Small intestine (tissue), 7 donors: ENCODE measurements around the gene SMIM17. TPM values are rescaled to one million over a fixed set of nuclear protein-coding genes. Genes with fewer than 3 reads are reported as not detected.

Experiments used
- DNase-seq, 2 donors: peaks; one replicate each; pipeline versions ENCODE4 v3.0.0 to v3.0.0-alpha.2; 2013
- FAIRE-seq: peaks from 2 replicates; lab custom pipeline; 2012; peaks lifted over from hg19 to GRCh38; lab: Jason Lieb, UNC
- H3K27ac ChIP-seq, 3 donors: one replicate each; pipeline ENCODE4 v1.5.1; 2013; ENCODE audit warnings: low read length in 2 of 3, mild to moderate bottlenecking in 2 of 3, control low read depth in 1 of 3, inconsistent platforms in 1 of 3, low read depth in 1 of 3, moderate library complexity in 1 of 3
- H3K27me3 ChIP-seq, 3 donors: one replicate each; pipeline ENCODE4 v1.6.1; 2013; ENCODE audit warnings: low read length in 3 of 3, inconsistent platforms in 1 of 3; ENCODE audit not compliant: control insufficient read depth in 3 of 3, insufficient read depth in 3 of 3
- H3K36me3 ChIP-seq, 3 donors: one replicate each; pipeline ENCODE4 v1.6.1; 2013; ENCODE audit warnings: low read length in 3 of 3, inconsistent platforms in 1 of 3, low read depth in 1 of 3, mild to moderate bottlenecking in 1 of 3, moderate library complexity in 1 of 3; ENCODE audit not compliant: control insufficient read depth in 3 of 3, insufficient read depth in 2 of 3
- H3K4me1 ChIP-seq, 3 donors: one replicate each; pipeline ENCODE4 v1.6.1; 2013; ENCODE audit warnings: low read length in 2 of 3, inconsistent platforms in 1 of 3, low read depth in 1 of 3, mild to moderate bottlenecking in 1 of 3, moderate library complexity in 1 of 3; ENCODE audit not compliant: control insufficient read depth in 3 of 3, insufficient read depth in 2 of 3
- H3K4me3 ChIP-seq, 3 donors: one replicate each; pipeline ENCODE4 v1.5.1; 2013; ENCODE audit warnings: low read length in 3 of 3, control low read depth in 1 of 3, inconsistent platforms in 1 of 3, low read depth in 1 of 3, mild to moderate bottlenecking in 1 of 3, moderate library complexity in 1 of 3
- H3K9me3 ChIP-seq, 2 donors: one replicate each; pipeline ENCODE4 v1.6.1; 2013; ENCODE audit warnings: low read depth in 1 of 2, low read length in 1 of 2; ENCODE audit not compliant: control insufficient read depth in 2 of 2, insufficient read depth in 1 of 2
- WGBS, 3 donors: extraction: QIAGEN DNeasy Blood & Tissue Kit; methylation state at CpG; one replicate each; pipeline ENCODE4 v1.1.7; 2013; 5-methylcytosine and 5-hydroxymethylcytosine counted together
- polyA plus RNA-seq, 4 donors: library from polyadenylated mRNA; stranded (reverse) in 3 of 4; unstranded in 1 of 4; fragments of 200-250 nt in 3 of 4; fragments of 120-200 nt in 1 of 4; gene quantifications; one replicate each; pipeline versions ENCODE4 v1.2.1 to v1.2.3, GENCODE V29; 2013
- donor health status: healthy with polysubstance abuse.
- donor health status: control.
- donor health status: control.
- donor health status: Bipolar disorder and iron deficiency.
- donor health status: healthy.

The SMIM17 gene
- polyA plus RNA-seq, 4 donors = 0.09 to 0.55 TPM; not detected in 2

DNA sequence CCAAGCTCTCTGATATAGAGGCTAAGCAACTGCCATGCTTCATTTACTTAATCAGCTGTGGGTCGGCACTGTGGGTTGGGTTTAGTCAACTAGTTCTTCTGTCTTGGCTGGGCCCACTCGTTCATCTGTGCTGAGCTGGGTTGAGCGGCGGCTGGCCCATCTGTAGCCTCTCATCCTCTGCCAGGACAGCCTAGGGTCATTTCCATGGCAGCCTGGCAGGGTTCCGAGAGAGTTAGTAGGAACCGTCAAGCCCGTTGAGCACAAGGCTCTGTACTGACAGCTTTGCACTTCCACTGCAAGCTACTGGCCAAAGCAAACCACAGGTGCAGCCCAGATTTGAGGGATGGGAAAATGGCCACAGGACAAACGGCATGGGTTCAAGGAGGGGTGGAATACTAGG, 35.2 kb downstream of the SMIM17 start:
- no peak for FAIRE-seq
- no peaks in the 10 kb centered on the region for H3K27me3 ChIP-seq
- WGBS, 3 donors = 83 to 91% (median 88%) methylated on average over 8 of the region's 8 CpGs
- no peak overlapping the region for H3K4me3 ChIP-seq
- no peak overlapping the region for H3K27ac ChIP-seq
- H3K36me3 ChIP-seq = no peaks in the 10 kb centered on the region
- DNase-seq = no peak
- H3K9me3 ChIP-seq = peaks cover 0 to 3% of the 10 kb centered on the region in 2 donors
- H3K4me1 ChIP-seq = no peaks in the 10 kb centered on the region

DNA sequence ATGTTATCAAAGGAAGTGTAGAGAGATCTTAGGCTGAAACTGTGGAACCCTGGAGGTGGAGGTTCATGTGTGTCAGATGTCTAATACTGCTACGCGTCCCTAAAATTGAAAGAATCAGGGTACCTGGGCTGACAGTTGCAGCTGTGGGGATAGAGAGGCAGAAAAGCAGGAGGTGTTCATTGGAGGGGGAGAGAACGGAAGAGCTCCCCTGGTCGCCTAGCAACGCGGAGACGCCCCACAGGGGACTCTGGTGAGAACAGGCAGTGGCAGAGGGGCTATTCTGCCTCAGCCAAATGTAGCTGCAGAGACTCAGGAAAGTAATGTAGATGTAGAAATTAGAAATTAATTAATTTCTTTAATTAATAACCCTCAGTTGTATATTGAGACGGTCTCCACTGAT, 38.7 kb downstream of the SMIM17 start:
- no peak for DNase-seq
- Histone ChIP-seq H3K9me3 (peaks cover 0 to 3% of the 10 kb centered on the region in 2 donors), H3K27me3 (no peaks in the 10 kb centered on the region), H3K27ac (no peak overlapping the region), H3K36me3 (no peaks in the 10 kb centered on the region), H3K4me3 (no peak overlapping the region), H3K4me1 (no peaks in the 10 kb centered on the region)
- no peak for FAIRE-seq
- 60 to 83% (median 82%) methylated on average over 8 of the region's 8 CpGs for WGBS, 3 donors

- Histone ChIP-seq H3K27ac (no peak overlapping the region), H3K27me3 (no peaks in the 10 kb centered on the region), H3K36me3 (no peaks in the 10 kb centered on the region), H3K9me3 (peaks cover 0 to 3% of the 10 kb centered on the region in 2 donors), H3K4me1 (no peaks in the 10 kb centered on the region), H3K4me3 (no peak overlapping the region)
- FAIRE-seq (no peak), DNase-seq (no peak)
- WGBS, 3 donors = 65 to 67% (median 65%) methylated on average over 7 of the region's 7 CpGs
These were observed 40.2 kb downstream of the SMIM17 start for GRCh38 chr19:56683116-56683515.

- FAIRE-seq (no peak), DNase-seq (no peak)
- Histone ChIP-seq H3K27me3 (no peaks in the 10 kb centered on the region), H3K27ac (no peak overlapping the region), H3K4me3 (no peak overlapping the region), H3K36me3 (no peaks in the 10 kb centered on the region), H3K4me1 (no peaks in the 10 kb centered on the region), H3K9me3 (no peaks in the 10 kb centered on the region)
- 80 to 82% (median 80%) methylated on average over 8 of the region's 8 CpGs for WGBS, 3 donors
These were observed 44.1 kb downstream of the SMIM17 start for GRCh38 chr19:56687031-56687430.

DNA sequence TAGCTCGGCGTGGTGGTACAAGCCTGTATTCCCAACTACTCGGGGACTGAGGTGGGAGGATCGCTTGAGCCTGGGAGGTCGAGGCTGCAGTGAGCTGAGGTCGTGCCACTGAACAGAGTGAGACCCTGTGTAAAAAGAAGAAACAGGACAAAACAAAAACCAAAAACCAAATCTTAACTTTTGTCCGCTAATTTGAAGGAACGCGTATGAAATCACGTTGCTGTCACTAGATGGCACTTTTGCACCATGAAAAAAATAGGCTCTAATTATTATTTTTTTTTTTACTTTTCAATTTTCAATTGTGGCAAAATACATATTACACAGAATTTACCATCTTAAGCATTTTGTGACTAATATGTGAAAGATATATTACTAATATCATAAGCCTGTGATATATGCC, 46.2 kb downstream of the SMIM17 start:
- Histone ChIP-seq H3K4me1 (no peaks in the 10 kb centered on the region), H3K27me3 (no peaks in the 10 kb centered on the region), H3K4me3 (no peak overlapping the region), H3K27ac (no peak overlapping the region), H3K36me3 (no peaks in the 10 kb centered on the region), H3K9me3 (no peaks in the 10 kb centered on the region)
- DNase-seq = no peak
- 74 to 83% (median 77%) methylated on average over 10 of the region's 10 CpGs for WGBS, 3 donors
- no peak for FAIRE-seq

- Histone ChIP-seq H3K27ac (no peak overlapping the region), H3K9me3 (no peaks in the 10 kb centered on the region), H3K36me3 (no peaks in the 10 kb centered on the region), H3K4me1 (no peaks in the 10 kb centered on the region), H3K4me3 (no peak overlapping the region), H3K27me3 (no peaks in the 10 kb centered on the region)
- DNase-seq (no peak), FAIRE-seq (no peak)
- 69 to 78% (median 77%) methylated on average over 10 of the region's 10 CpGs for WGBS, 3 donors
These were observed 47.7 kb downstream of the SMIM17 start for GRCh38 chr19:56690670-56691069.

DNA sequence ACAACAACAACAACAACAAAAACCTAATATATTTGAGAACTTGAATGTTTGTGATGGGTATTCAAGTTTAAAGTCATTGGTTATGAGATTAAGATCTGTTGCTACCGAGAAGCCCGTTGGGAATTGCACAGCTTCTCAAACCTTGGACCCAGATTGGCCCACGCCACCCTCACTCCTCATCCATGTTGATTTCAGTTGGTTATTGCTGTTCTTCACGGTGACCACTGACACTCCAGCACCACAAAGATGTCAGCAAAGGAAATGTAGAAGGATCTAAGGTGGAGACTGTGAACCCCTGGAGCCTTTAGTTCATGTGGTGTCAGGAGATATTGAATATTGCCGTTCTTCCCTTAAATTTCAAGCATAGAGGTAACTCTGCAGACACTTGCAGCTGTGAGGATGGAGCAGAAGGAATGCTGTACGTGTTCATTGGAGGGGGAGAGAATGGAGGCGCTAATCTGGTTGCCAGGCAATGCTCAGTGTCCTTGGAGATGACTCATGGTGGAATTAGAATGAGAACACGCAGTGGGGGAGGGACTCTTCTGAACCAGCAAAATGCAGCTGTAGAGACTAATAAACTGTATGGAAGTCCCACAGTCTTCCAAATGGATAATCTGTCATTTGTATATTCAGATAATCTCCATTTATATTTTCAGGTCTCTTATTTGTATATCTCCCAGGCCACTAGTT, 49.4 kb downstream of the SMIM17 start:
- no peak overlapping the region for H3K27ac ChIP-seq
- WGBS, 3 donors = 45 to 67% (median 48%) methylated on average over 8 of the region's 8 CpGs
- DNase-seq (no peak), FAIRE-seq (no peak)
- H3K4me3 ChIP-seq = no peak overlapping the region
- no peaks in the 10 kb centered on the region for H3K4me1 ChIP-seq
- H3K27me3 ChIP-seq = no peaks in the 10 kb centered on the region
- no peaks in the 10 kb centered on the region for H3K9me3 ChIP-seq
- H3K36me3 ChIP-seq = no peaks in the 10 kb centered on the region

DNA sequence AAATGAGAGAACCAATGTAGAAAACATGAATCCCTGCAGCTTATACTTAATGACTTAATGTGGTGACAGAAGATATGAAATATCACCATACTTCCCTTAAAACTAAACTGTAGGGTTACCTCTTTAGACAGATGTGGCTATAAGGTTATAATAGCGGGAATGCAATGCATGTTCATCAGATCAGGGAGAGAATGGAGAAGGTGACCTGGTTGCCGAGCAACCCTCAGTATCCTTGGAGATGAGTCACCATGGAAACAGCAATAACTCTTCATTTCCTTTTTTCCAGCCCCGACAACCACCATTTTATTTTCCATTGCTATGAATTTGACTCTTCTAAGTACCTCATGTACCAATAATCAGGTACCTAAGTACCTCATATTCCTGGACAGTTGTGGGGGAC, 56.6 kb downstream of the SMIM17 start:
- Histone ChIP-seq H3K4me3 (no peak overlapping the region), H3K36me3 (no peaks in the 10 kb centered on the region), H3K4me1 (no peaks in the 10 kb centered on the region), H3K27ac (no peak overlapping the region), H3K27me3 (no peaks in the 10 kb centered on the region), H3K9me3 (no peaks in the 10 kb centered on the region)
- no peak for DNase-seq
- 67 to 69% (median 68%) methylated on average over 3 of the region's 3 CpGs for WGBS, 3 donors
- FAIRE-seq = no peak

DNA sequence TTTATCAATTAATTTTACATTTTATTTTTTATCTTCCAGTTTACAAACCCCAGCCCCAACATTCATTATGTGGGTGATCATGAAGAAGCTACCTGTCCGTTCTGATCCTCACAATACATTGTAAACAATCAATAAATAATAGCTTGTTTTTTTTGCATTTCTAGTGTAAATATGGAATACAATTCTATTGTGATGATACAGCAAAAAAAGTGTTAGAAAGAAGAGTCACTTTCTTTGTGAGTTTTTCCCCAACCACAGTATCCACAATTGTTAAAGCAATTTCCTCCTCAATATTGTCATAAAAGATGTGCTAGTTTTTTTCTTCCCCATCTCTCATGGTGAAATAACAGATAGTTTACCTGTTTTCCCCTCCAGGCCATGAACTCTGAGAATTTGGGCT, 58.9 kb downstream of the SMIM17 start:
- no peak for DNase-seq
- Histone ChIP-seq H3K4me1 (no peaks in the 10 kb centered on the region), H3K9me3 (no peaks in the 10 kb centered on the region), H3K4me3 (no peak overlapping the region), H3K27me3 (no peaks in the 10 kb centered on the region), H3K27ac (no peak overlapping the region), H3K36me3 (no peaks in the 10 kb centered on the region)
- 52 to 55% (median 54%) methylated on average over 1 of the region's 1 CpG for WGBS, 3 donors
- no peak for FAIRE-seq
